GM12891 (cell line): Measurements from ENCODE around the gene ACAA1.

Experiments used
- PAX5 ChIP-seq: IDR thresholded peaks from 2 replicates; pipeline ENCODE4 v1.6.1; 2011; ENCODE audit warnings: low read length, moderate library complexity, mild to moderate bottlenecking; ENCODE audit not compliant: insufficient read depth, severe bottlenecking
- POLR2A ChIP-seq: IDR thresholded peaks from 2 replicates; pipeline ENCODE4 v1.6.1; 2011; ENCODE audit warnings: low read depth, low read length, control low read depth
- POLR2AphosphoS5 ChIP-seq: IDR thresholded peaks from 2 replicates; pipeline ENCODE4 v1.6.1; 2011; ENCODE audit warnings: low read depth, low read length, control low read depth
- POU2F2 ChIP-seq: IDR thresholded peaks from 2 replicates; pipeline ENCODE4 v1.6.1; 2011; ENCODE audit warnings: low read depth, mild to moderate bottlenecking, control low read depth, low read length, moderate library complexity
- SPI1 ChIP-seq: IDR thresholded peaks from 2 replicates; pipeline ENCODE4 v1.6.1; 2011; ENCODE audit warnings: low read depth, low read length, control low read depth
- TAF1 ChIP-seq: IDR thresholded peaks from 2 replicates; pipeline ENCODE4 v1.6.1; 2011; ENCODE audit warnings: low read depth, low read length, control low read depth

DNA sequence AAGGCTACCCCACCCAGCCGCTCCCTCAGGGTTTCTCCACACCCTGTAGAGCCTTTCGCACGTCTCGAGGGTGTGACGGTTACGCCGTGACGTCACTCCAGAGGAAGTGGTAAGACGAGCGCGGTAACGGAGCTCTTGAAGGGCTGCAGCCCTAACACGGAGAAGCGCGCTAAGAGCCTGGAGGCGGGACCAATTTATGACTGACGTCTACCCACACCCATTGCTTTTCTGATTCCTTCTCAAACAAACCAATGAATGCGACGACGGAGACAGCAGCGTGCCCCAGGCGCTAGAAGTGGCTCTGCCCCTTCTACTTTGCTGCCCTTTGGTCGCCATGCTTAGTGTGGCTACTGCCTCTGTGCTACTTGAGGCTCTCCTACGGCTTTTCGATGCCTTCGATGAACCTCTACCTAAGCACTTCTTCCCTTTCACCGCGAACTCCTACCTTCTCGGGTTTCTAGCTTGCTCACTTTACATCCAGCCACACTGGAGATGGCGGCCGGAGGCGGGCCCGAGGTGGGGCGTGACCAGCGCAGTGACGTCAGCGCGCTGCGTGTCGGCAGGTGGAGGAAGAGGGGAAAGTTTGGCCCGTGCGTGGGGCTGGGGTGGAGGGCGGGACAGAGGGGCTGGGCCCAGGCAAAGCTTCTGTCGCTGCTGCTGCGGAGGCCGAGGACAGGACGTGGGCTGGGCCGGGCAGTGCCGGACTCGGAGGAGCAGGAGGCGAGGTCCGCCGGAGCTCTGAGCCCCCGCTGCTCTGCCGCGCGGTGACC is 28.2 kb upstream of the ACAA1 start, which contains the start of gene OXSR1:
- TF ChIP-seq POLR2AphosphoS5 (peak; percentile 78), POLR2A (peak; percentile 41), POU2F2 (no peak), SPI1 (peak; percentile 64), TAF1 (peak; percentile 39; the same call in 1 of the 2 replicates), PAX5 (peak; percentile 5)
